ENCODE data around the gene HOATZ.

HOATZ gene

DNA sequence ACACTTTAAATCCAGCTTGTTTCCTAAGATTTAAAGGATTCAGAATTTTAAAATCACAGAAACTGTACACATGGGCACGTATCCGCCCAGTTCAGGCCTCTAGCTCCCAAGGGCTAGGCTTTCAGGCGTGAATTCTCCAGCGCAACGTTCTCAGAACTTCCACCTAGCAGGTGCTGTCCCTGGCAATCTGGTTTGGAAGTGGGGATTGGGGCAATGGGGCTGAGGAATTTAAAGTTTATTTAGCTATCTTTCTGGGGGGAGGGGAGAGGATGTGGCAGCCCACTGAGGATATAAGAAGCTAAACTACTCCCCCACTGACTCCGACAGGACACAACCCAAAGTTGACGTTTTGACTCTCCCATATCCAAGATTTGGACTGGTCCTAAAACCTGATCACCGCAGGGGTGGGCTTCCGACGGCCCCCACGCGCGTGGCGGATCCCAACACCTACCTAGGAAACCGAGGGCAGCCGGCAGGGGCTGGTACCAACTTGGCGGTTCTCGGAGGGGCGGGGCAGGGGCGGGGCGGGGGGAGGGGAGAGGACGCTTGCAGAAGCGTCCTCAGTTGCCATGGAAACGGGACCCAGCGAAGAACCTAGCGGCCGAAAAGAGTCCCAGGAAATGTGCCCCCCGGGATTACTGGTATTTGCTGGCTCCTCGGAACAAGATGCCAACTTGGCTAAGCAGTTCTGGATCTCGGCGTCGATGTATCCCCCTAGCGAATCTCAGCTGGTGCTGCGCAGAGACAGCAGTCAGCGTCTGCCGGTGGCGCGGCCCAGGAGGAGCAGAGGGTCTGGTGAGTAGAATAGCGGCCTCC, at the start of gene HOATZ:
Gene HOATZ (plus strand): TSS at position 563 of the 816 bp plus-strand sequence. CDS start 7 bp downstream, at position 570.
- DNase-seq: peak; percentile 38

DNA sequence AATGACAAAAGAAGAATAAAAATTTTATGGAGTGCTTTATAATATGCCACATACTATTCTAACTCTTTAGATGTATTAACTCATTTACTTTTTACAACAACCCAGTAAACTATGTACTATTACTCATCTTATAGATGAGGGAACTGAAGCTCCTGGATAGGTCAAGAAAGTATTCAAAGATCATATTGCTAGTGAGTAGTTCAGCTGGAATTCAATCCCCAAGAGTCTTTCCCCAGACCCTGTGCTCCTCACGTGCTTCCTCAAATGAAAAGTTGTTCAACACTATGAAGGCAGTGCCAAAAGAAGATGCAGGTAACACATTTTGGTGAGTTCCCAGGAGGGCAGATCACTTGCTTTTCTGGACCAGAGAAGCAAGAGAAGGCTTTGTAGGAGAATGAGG, 49.2 kb upstream of the HOATZ start:
- no peak for DNase-seq

DNA sequence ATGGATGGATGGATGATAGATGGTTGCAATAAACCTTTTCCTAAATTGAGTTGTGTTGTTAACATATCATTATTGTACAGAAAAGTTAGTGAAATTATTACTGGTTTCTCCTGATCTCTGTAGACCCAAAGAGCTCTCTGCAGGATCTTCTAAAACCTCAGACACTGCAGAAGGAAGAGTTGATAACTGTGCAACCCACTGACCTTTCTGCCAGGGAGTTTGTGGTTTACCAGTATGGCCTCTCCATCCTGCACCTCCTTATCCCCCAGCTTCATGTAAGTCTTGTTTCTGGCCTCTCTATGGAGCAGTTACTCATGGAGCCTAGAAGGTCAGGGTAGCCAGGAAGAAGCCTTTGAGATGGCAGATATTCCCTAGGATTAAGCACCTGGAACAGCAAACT, 48.0 kb upstream of the HOATZ start:
- DNase-seq: no peak

DNA sequence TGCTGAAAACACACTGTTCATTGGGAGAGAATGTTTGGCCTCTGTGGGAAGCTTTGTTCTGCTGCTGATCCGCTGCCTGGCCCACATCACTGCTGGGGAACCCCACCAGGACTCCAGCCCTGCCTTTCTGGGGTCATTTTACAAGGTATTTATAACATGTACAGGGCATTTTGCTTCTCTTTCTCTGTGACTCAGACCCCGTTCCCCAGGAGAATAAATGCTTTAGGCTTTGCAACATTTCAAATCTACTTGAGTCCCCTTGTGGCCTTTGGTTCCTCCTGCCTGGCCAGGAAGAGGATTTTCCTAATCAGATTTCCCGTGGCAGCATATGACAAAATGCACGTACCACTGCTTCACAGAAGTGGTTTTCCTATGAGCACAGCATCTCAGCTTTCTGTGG, 45.4 kb upstream of the HOATZ start:
- DNase-seq: no peak

DNA sequence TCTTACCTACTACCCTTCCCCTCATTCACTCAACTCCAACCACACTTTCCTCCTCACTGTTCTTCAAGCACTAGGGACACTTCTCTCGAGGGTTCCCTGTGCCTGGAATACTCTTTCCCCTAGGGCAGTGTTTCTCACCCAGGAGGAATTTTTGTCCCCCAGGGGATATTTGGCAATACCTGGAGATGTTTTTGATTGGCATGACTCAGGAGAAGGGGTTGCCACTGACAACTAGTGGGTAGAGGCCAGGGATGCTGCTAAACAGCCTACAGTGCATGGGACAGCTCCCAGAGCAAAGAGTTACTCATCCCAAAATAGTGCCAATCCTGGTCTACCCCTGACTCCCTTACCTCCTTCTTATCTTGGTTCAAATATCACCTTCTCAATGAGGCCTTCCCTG, 42.4 kb upstream of the HOATZ start:
- DNase-seq: no peak

DNA sequence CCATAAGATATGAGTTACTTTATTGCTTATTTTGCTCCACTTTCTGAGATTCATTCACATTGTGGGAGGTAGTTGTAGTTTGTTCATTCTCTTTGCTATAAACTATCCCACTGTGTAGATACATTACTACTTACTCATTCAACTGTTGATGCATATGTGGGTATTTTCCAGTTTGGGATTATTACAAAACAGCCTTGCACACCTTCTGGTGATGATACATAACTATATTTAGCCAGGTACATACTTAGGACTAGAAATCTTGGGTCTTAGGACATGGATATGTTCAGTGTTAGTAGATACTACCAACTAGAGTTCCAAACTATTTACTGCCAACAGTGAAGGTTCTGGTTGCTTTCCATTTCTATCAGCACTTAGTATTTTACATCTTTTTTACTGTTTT, 40.1 kb upstream of the HOATZ start:
- no peak for DNase-seq

DNA sequence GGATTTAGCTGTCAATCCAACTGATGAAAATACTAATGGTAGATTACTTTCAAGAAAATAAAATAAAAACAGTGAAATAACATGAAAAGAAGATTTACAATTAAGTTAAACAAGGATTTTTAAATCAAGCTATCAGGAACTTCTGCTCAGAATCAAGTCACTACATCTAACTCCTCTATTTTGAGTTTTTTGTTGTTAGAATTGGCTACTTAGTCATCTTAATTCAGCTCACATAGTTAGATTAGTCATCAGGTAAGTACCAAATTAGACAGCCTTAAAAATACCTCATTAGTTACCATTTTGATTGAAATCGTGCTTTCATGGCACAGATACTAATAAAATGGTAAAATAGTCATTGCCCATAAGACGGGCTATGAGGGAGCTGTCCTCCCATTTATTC, 38.2 kb upstream of the HOATZ start:
- no peak for DNase-seq

DNA sequence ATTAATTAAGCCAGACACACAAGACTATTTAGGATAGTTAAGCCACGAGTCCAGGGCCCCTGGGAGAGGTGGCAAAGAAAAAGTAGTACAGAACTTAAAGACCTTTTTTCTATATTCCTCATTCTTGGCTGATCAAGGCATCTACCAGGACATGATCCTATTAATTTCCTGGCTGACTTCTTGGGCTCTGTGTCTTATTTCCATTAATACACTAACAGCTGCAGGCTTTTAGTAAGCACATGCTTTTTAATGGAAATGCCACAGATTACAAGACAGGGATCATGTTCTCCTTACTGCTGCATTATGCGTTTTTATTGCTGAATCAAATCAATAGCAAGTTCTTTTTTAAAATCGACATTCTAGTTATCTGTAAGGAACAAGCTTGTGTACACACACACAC, 37.6 kb upstream of the HOATZ start:
- DNase-seq: no peak

DNA sequence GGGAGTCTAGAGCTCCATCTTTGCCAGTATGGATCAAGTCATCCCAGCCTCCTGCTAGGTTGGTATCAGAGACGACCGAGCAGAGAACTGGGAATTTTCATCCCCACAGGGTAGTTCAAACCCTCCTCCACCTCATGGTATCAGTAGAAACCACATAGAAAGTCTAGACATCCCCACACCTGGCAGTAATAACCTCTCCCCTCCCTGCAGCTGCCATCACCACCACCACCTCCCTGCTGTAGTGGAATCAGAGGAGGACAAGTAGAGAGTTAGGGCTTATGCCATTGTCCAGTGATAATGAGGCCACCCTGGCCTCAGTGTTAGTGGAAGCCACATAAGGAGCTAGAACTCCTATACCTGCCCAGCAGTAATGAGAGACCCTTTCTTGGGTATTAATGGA, 36.7 kb upstream of the HOATZ start:
- no peak for DNase-seq

DNA sequence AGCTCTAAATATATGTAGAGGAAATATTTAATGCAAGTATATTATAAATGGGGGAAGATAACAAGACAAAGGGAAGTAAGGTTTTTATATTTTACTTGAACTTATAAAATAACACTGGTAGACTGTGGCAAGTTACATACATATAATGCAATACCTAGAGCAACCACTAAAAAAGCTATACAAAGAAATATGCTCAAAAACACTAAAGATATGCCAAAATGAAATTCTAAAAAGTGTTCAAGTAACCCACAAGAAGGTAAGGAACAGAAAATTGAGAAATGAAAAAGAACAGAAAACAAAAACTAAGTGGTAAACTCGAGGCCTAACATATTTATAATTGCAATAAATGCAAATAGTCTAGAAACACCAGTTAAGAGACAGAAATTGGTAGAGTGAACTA, 34.9 kb upstream of the HOATZ start:
- DNase-seq: no peak

DNA sequence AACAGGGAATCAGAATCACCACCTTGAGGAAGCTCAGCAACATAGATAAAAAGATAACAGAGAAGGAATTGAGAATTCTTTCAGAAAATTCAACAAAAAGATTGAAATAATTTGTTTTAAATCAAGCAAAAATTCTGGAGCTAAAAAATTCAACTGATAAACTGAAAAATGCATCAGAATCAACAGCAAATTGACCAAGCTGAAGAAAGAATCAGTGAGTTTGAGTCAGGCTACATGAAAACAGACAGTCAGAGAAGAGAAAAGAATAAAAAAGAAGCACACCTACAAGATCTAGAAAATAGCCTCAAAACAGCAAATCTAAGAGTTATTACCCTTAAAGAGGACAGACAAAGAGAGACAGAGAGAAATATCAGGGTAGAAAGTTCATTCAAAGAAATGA, 31.1 kb upstream of the HOATZ start:
- DNase-seq: no peak

DNA sequence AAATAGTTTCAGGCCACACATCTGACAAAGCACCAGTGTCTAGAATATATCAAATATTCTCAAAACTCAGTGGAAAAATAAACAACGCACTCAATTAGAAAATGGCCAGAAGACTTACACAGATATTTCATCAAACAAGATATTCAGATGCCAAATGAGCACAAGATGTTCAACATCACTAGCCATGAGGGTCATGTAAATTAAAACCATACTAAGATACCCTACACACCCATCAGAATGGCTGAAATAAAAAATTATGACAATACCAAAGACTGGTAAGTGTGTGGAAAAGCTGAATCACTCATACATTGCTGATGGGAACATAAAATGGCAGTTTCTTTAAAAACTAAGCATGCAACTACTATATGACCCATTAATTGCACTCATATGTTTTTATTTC, 24.1 kb upstream of the HOATZ start:
- no peak for DNase-seq

DNA sequence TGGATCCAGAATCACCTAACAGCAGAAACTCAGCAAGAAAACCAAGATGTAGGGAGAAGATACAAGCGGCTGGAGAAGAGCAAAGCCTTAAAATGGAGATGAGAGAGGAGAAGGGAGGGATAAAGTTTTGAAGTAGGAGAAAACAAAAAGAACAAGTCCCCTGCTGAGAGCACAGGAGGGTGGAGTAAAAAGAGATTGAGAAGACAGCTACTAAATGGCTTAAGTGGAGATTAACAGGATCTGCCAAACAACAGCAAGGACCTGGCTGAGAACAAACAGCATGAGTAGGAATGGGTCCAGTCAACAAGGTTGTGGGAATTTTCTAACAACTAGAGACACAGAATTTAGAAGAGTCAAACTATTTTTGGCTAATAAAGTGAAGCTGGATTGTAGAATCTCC, 20.5 kb upstream of the HOATZ start:
- DNase-seq: no peak

DNA sequence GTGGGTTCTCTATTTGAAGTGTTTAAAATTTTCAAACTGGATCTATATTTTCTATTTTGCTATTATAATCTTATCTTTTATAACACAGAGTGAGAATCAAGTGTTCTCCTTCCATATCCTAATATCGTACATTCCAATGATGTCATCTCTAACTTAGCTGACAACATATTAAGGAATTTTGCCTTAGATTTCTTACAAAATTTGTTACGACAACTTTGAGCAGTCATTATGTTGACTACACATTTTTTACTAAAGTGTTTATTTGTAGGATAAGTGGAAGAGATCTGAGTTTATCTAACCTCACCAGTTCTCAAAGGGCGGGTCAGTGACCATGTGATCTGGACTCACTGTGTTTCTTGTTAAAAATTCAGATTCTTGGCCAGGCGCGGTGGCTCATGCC, 15.1 kb upstream of the HOATZ start:
- no peak for DNase-seq

DNA sequence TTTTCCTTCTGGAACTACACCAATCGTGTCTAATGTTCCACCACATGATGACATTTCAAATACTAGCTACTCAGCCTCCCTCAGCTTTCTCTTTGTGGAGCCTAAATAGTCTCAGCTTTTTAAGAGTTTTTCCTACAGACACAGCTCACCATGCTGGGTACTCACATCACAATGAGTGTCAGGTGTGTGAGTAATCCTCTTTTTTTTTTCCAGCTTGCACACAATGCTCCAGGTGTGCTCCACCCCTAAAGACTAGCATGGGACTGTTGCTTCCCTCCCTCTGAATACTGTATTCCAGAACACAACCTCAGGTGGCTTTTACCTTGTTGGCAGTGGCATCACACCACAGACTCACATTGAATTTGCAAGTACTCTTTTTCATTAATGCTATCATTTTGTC, 14.1 kb upstream of the HOATZ start:
- no peak for DNase-seq

DNA sequence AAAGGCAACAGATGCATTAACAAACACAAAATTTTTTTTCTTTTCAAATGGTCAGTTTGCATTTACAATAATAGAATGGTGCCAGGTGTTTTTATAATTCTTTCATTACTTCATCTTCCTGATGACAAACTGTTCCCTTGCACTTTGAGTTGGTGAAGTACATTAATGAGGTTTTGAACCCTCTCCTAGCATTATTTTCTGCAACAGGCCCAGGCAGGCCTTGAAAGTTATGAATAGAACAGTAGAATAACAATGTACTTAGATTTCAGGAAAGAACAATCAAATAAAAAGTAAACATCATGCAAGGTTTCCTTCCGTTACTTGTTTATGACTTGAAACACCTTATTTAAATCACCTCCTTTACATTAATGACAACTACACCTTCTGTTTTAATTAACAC, 12.0 kb upstream of the HOATZ start:
- no peak for DNase-seq

DNA sequence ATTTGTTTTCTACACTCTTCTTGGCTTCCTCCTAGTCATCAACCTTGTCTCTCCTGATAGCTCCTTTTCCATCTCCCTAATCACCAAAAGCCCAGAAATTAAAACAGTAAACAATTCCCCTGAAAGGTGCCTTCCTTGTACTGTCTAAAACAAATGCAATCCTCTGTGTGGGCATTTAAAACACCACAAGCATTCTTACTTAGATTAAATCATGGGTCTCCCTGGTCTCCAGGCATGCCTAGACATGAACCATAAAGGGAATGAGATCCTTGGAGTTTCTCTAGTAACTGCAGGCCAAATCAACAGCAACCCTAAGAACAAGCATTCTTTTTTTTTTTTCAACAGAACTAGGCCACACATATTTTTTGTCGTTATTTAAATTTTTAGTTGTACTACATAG, 4.3 kb upstream of the HOATZ start:
- no peak for DNase-seq

DNA sequence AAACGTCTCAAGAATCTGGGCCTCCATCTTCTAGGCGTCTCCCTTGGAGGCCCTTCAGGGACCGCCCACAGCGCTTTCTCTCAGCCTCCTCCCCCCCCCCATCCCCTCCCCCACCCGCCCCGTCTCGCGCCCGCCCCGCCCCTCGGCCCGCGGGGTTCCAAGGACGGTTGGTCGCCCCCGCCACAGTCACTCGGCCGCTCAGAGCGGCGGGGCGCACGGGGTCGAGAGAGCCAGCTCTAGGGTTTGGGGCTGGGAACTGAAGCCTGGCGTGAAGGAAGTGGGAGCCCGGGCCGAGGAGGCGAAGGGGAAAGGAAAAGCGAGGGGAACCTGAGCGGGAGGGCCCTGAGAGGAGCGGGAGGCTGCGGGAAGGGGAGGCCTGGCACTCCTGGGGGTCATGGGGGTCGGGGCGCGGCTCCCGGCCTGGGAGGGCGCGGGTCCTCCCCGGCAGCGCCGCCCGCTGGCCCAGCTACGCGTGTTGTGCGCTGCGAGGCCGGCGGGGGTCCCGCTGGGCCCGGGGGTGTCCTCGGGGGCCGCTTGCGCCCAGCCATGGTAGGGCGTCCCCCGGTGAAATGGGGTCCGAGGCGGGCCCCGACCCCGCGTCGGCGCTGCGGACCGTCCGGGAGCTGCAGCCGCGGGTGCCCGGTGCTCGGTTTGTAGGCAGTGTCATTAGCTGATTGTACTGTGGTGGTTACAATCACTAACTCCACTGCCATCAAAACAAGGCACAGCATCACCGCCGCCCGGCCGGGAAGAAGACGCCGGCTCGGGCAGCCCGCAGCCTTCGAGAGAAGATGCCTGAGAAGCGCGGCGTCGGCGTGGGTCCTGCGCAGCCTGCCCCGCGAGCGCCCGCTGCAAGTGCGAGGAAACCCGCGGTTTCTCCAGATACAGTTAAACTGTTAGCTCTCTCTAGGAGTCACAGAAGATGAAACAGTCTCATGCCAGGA, 2.0 kb upstream of the HOATZ start, which contains the start of gene BTG4:
Gene BTG4 (minus strand): TSS at position 91 of the 944 bp plus-strand sequence. CDS start 13,610 bp downstream, outside the sequence.
- DNase-seq: peak; percentile 25

DNA sequence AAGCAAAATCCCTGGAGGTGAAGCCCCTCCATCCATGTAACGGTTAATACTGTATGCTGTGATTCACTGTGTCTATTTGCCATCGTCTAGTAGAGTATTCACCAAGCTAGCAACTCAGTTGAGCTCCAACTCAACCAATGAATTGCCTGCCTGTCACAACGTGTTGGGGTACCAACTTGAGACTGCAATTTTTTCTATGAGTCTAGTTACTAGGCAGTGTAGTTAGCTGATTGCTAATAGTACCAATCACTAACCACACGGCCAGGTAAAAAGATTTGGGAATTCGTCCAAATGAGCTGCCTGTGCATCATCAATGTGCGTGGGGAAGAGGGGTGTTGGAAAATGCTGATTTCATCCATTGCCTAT, 1.4 kb upstream of the HOATZ start:
- DNase-seq: no peak

DNA sequence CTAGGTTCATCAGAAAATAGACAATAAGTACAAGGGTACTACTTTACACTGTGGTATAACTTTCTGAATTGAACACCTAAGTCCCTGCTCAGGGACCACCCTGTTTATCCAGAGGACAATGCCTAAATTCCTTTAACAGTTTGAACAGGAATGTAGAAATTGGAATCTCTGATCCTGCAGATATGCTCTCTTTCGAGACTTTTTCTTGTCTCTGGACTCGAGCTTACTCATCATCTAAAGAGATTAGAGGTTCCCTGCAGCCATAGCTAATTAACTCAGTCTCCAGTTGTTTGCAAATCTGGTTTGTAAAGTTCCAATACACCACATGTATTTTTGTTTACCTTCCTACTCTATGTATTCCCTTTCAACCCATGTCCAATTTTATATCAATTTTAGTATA, 1.0 kb downstream of the HOATZ start:
- DNase-seq: no peak

DNA sequence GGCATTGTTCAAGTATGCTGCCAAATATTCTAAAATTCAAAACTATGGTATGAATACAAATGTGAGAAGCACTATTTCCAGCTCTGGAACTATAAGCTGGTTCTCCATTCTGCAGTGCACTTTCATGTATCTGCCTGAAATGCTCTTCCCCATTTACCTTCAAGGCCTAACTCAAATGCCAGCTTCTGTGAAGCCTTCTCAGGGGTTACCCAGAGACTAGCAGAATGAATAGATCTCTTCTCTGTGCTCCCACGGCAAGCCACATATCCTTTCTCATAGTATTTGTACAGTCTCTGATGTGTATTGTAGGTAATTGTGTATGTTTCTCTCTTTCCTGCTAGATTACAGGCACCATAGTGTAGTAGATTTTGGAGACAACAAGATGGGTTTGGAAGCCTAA, 4.1 kb downstream of the HOATZ start:
- no peak for DNase-seq

DNA sequence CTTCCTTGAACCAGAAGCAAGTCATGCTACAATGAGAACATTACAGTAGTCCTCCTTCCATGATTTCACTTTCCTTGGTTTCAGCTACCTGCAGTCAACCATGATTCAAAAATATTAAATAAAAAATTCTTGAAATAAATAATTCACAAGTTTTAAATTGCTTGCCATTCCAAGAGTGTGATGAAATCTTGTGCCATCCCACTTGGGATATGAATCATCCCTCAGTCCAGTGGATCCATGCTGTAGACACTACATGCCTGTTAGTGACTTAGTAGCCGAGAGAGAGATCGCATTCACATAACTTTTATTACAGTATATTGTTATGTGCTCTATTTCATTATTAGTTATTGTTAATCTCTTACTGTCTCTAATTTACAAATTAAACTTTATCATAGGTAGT, 6.0 kb downstream of the HOATZ start:
- DNase-seq: no peak

DNA sequence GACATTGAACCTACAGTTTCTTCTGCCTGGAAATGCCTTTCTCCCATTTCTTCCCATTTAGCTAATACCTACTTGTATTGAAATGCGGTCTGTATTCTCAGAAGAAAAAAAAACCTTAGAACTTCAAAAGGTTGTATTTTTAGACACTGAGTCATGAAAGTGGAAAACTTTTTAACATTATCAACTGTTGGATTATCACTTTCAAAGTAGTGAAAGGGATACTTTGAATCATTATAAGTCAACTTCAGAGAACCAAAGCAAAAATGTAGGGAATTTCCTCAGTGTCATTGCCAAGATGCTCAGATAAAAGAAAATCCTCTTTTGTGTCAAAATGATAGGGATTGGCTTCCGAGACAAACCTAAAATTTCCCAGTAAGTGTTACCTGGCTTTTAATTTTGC, 6.6 kb downstream of the HOATZ start:
- DNase-seq: no peak

DNA sequence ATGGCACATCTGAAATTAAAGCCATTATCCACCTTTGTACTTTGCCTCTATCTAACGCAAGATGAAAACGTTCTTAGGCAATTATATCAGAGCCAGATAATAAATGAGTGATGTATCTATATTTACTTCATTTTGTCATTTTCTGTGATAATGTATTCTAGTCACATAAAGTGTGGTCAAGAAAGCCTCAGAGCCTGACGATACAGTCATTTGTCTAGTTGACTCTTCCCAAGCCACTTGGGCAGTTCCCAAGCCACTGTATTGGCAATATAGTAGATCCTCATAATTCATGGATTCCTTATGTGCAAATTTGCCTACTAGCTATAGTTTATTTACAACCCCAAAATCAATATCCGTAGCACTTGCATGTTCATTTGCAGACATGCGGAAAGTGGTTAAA, 7.8 kb downstream of the HOATZ start:
- DNase-seq: no peak
